Parathyroid adenoma (tissue), 2 donors: ENCODE results near the gene CRTC2.

Source experiments
- H2AFZ ChIP-seq: fragments of 300-600 bp; sonication (generic); one replicate; pipeline ENCODE4 v1.7.0; 2017; ENCODE audit warnings: antibody characterized with exemption, mild to moderate bottlenecking
- H3K27ac ChIP-seq: fragments of 300-600 bp; sonication (generic); one replicate; pipeline ENCODE4 v1.7.0; 2017
- H3K27me3 ChIP-seq: fragments of 300-600 bp; sonication (generic); one replicate; pipeline ENCODE4 v1.7.0; 2017; ENCODE audit warnings: low read length; ENCODE audit not compliant: control insufficient read depth, insufficient read depth
- H3K36me3 ChIP-seq: fragments of 300-600 bp; sonication (generic); one replicate; pipeline ENCODE4 v1.7.0; 2017; ENCODE audit warnings: low read length; ENCODE audit not compliant: control insufficient read depth, insufficient read depth
- H3K4me1 ChIP-seq: fragments of 300-600 bp; sonication (generic); one replicate; pipeline ENCODE4 v1.7.0; 2017; ENCODE audit warnings: control low read depth
- H3K4me2 ChIP-seq: fragments of 300-600 bp; sonication (generic); one replicate; pipeline ENCODE4 v1.7.0; 2017; ENCODE audit warnings: low read length
- H3K4me3 ChIP-seq: fragments of 300-600 bp; sonication (generic); one replicate; pipeline ENCODE4 v1.7.0; 2017; ENCODE audit warnings: low read depth, low read length
- H3K79me2 ChIP-seq: fragments of 300-600 bp; sonication (generic); one replicate; pipeline ENCODE4 v1.7.0; 2017; ENCODE audit warnings: control low read depth
- H3K9ac ChIP-seq: fragments of 300-600 bp; sonication (generic); one replicate; pipeline ENCODE4 v1.7.0; 2017; ENCODE audit warnings: mild to moderate bottlenecking
- H3K9me3 ChIP-seq: fragments of 300-600 bp; sonication (generic); one replicate; pipeline ENCODE4 v1.7.0; 2017; ENCODE audit warnings: low read length; ENCODE audit not compliant: control insufficient read depth
- CTCF ChIP-seq: fragments of 300-600 bp; sonication (generic); IDR thresholded peaks from one replicate; pipeline ENCODE4 v1.7.0; 2017; ENCODE audit warnings: antibody characterized with exemption, mild to moderate bottlenecking
- donor health status: primary hyperparathyroidism.

Gene CRTC2

GRCh38 chr1:153995202-153995601 lies 36.8 kb upstream of the CRTC2 start:
- Histone ChIP-seq H3K9ac (no peak overlapping the region), H3K27ac (no peak overlapping the region), H3K4me1 (no peaks in the 10 kb centered on the region), H3K4me3 (no peak overlapping the region), H3K79me2 (peaks cover 3% of the 10 kb centered on the region), H3K9me3 (no peaks in the 10 kb centered on the region), H3K27me3 (no peaks in the 10 kb centered on the region), H3K36me3 (peaks cover 2% of the 10 kb centered on the region), H2AFZ (no peak overlapping the region), H3K4me2 (no peak overlapping the region)
- no peak for TF ChIP-seq CTCF

GRCh38 chr1:153991806-153992205 lies 33.4 kb upstream of the CRTC2 start:
- H3K9ac ChIP-seq = no peak overlapping the region
- peaks cover 3% of the 10 kb centered on the region for H3K79me2 ChIP-seq
- no peak overlapping the region for H3K27ac ChIP-seq
- H3K27me3 ChIP-seq = no peaks in the 10 kb centered on the region
- H2AFZ ChIP-seq = no peak overlapping the region
- no peaks in the 10 kb centered on the region for H3K4me1 ChIP-seq
- peak overlapping the region; percentile 95 for H3K4me3 ChIP-seq
- TF ChIP-seq CTCF = no peak
- no peaks in the 10 kb centered on the region for H3K9me3 ChIP-seq
- peak overlapping the region; percentile 85 for H3K4me2 ChIP-seq
- H3K36me3 ChIP-seq = peaks cover 2% of the 10 kb centered on the region

GRCh38 chr1:153991151-153991630 lies 32.8 kb upstream of the CRTC2 start:
- Histone ChIP-seq H3K36me3 (peaks cover 2% of the 10 kb centered on the region), H2AFZ (peak overlapping the region; percentile 89), H3K27me3 (no peaks in the 10 kb centered on the region), H3K4me1 (no peaks in the 10 kb centered on the region), H3K9ac (peak overlapping the region; percentile 11), H3K4me2 (peak overlapping the region; percentile 85), H3K4me3 (peak overlapping the region; percentile 95), H3K9me3 (no peaks in the 10 kb centered on the region), H3K79me2 (peaks cover 3% of the 10 kb centered on the region), H3K27ac (peak overlapping the region; percentile 95)
- no peak for TF ChIP-seq CTCF

- Histone ChIP-seq H3K79me2 (peaks cover 3% of the 10 kb centered on the region), H3K27me3 (no peaks in the 10 kb centered on the region), H3K9ac (peak within 1 kb of the TSS; percentile 11), H3K9me3 (no peaks in the 10 kb centered on the region), H3K36me3 (peaks cover 2% of the 10 kb centered on the region), H3K4me1 (no peaks in the 10 kb centered on the region), H3K4me2 (peak within 1 kb of the TSS; percentile 85), H3K4me3 (peak within 1 kb of the TSS; percentile 95), H2AFZ (peak within 1 kb of the TSS; percentile 89), H3K27ac (peak within 1 kb of the TSS; percentile 95)
- no peak for TF ChIP-seq CTCF
These were observed 32.2 kb upstream of the CRTC2 start, which contains the start of gene RPS27 for GRCh38 chr1:153990468-153991150. TSS of gene RPS27 (plus strand) at chr1:153990762. CDS start at chr1:153990797, 35 bp downstream.

GRCh38 chr1:153987621-153988020 lies 29.2 kb upstream of the CRTC2 start:
- H2AFZ ChIP-seq = no peak overlapping the region
- no peak for TF ChIP-seq CTCF
- H3K9me3 ChIP-seq = no peaks in the 10 kb centered on the region
- no peak overlapping the region for H3K9ac ChIP-seq
- H3K36me3 ChIP-seq = peaks cover 2% of the 10 kb centered on the region
- H3K4me2 ChIP-seq = no peak overlapping the region
- no peaks in the 10 kb centered on the region for H3K27me3 ChIP-seq
- no peak overlapping the region for H3K27ac ChIP-seq
- H3K4me1 ChIP-seq = no peaks in the 10 kb centered on the region
- H3K4me3 ChIP-seq = no peak overlapping the region
- H3K79me2 ChIP-seq = peaks cover 3% of the 10 kb centered on the region
